Muscle of leg (tissue), 11 donors: ENCODE data around the gene OCA2. TPM values are rescaled to one million over a fixed set of nuclear protein-coding genes. Genes with fewer than 3 reads are reported as not detected.
A peak's percentile ranks its signal among the peaks of the same experiment; 100 is the strongest.

Experiments used
- DNase-seq: peaks from one replicate; pipeline ENCODE4 v3.0.0; 2013
- H3K27ac ChIP-seq: one replicate; pipeline ENCODE4 v1.5.1; 2013; ENCODE audit warnings: mild to moderate bottlenecking, low read length, control low read depth
- H3K27me3 ChIP-seq: one replicate; pipeline ENCODE4 v1.6.1; 2013; ENCODE audit warnings: low read length; ENCODE audit not compliant: control insufficient read depth, insufficient read depth
- H3K36me3 ChIP-seq: one replicate; pipeline ENCODE4 v1.6.1; 2013; ENCODE audit warnings: low read length; ENCODE audit not compliant: control insufficient read depth, insufficient read depth
- H3K4me1 ChIP-seq: one replicate; pipeline ENCODE4 v1.6.1; 2013; ENCODE audit warnings: low read length; ENCODE audit not compliant: control insufficient read depth, insufficient read depth
- H3K4me3 ChIP-seq: one replicate; pipeline ENCODE4 v1.5.1; 2013; ENCODE audit warnings: low read length, control low read depth
- H3K9me3 ChIP-seq: replicated peaks from 2 replicates; pipeline ENCODE4 v1.6.1; 2013; ENCODE audit warnings: low read depth, low read length; ENCODE audit not compliant: control insufficient read depth
- WGBS: methylation state at CpG from one replicate; pipeline ENCODE4 v1.1.5; 2013; ENCODE audit warnings: missing lambda C conversion rate; ENCODE audit not compliant: insufficient coverage; 5-methylcytosine and 5-hydroxymethylcytosine counted together
- polyA plus RNA-seq, 8 donors: library from polyadenylated mRNA; unstranded; fragments of 120-200 nt; gene quantifications; one replicate each; pipeline versions ENCODE4 v1.2.1 to v1.2.3, GENCODE V29; 2013; ENCODE audit warnings: inconsistent platforms in 1 of 8, low replicate concordance in 1 of 8; ENCODE audit not compliant: insufficient read length in 8 of 8, insufficient read depth in 1 of 8
- total RNA-seq: library from RNA; stranded (reverse); fragments of 120-200 nt; gene quantifications from one replicate; pipeline ENCODE4 v1.2.4, GENCODE V29; 2013

The OCA2 gene
- total and polyA plus RNA-seq, 9 donors: 1.9 to 5.3 (median 3.6) TPM

DNA sequence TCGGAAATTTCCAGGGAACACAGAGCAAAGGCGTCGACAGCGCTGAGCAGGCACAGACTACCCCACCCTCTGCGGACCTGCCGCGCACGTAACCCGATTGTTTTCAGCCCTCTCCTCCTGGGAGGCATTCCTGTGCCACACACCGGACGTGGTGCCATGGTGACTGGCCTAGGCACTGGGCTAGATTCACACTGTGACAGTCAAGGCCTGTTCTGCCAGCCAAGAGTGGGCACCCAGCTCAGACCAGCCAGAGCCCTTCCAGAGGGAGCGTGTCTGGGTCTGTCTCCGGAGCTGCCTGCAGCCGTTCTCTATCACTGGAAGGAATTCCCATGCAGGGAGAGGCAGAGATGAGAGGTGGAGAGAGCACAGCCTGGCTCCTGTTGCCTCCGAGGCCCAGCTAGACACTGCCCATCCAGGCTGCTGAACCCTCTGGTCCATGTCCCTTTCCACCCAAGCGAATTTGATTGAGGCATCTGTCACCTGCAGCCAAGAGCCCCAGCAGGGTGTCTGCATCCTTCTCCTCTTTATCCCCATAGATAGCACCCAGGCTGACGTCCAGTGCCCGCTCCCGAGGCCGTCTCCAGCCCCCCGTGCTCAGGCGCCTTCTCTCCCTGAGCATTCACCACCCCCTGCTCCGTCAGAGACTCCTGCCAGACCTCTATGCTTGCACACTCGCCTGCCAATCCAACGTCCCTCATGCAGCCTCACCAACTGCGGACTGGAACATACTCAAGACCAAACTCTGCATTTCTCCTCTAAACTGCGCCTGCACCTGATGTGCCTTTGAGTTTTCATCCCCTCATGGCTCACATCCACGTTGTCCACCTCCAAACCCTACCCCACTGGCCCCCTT is 267.5 kb downstream of the OCA2 start:
- Histone ChIP-seq H3K9me3 (no peaks in the 10 kb centered on the region), H3K4me1 (no peaks in the 10 kb centered on the region), H3K36me3 (no peaks in the 10 kb centered on the region), H3K27ac (no peak overlapping the region), H3K4me3 (no peak overlapping the region), H3K27me3 (no peaks in the 10 kb centered on the region)
- no peak for DNase-seq
- 85% methylated on average over 27 of the region's 28 CpGs for WGBS

DNA sequence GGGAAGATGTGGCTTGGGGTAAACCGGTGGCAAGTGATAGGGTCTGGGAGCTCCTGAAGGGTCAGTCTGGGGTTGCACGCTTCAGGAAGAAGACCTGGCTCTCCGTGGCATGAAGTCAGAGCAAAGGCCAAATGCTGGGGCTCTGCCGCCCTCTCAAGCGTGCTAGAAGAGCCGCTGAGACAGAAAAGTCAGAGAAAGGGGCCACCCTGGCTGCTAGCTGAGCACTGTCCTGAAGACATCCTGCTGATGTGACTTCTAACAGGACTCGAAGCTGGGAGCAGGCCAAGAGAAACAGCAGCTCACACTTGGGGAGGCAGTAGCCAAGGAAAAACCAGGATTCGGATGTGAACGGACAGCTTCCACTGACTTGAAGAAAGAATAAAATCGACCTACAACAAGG is 270.4 kb downstream of the OCA2 start:
- H3K4me1 ChIP-seq: no peaks in the 10 kb centered on the region
- peak; percentile 23 for DNase-seq
- no peaks in the 10 kb centered on the region for H3K36me3 ChIP-seq
- H3K27ac ChIP-seq: no peak overlapping the region
- 66% methylated on average over 10 of the region's 10 CpGs for WGBS
- H3K9me3 ChIP-seq: no peaks in the 10 kb centered on the region
- H3K4me3 ChIP-seq: no peak overlapping the region
- no peaks in the 10 kb centered on the region for H3K27me3 ChIP-seq

DNA sequence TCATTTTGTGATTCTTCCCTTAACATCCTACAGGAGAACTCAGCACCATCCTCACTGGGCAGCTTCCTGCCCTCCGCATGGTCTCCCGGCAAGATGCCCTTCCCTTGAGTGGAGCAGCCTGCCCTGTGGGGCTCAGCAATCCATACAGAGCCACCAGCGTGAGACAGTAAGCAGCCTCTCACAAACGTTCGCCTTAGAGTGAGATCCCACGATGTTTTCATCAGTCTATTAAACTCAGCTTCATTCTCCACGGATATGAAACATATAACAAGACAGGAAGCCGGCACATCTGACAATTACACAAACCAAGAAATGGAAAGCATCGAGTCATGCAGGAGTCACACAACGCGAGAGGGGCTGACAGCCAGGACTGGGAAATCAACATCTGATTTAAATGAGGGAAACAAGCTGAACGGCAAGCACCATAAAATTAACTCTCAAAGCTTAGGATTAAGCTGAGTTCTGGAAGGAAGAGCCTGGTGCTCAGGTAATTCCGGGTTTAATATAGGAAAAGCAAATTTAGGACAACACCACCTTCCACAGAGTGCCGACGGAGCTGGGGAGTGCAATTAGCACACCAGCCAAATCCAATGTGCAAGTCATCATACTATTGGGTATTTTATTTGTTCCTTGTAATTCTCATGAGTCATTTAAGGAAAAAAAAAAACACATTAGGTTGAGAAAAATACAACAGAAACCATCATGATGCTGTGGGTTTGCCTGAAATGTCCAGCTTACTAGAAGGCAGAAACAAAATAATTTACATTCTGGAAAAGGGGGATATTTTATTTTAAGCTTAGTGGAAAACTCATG is 272.0 kb downstream of the OCA2 start:
- DNase-seq: peak; percentile 87
- Histone ChIP-seq H3K36me3 (no peaks in the 10 kb centered on the region), H3K27ac (no peak overlapping the region), H3K4me3 (no peak overlapping the region), H3K4me1 (no peaks in the 10 kb centered on the region), H3K27me3 (no peaks in the 10 kb centered on the region), H3K9me3 (no peaks in the 10 kb centered on the region)
- 26% methylated on average over 10 of the region's 15 CpGs for WGBS

DNA sequence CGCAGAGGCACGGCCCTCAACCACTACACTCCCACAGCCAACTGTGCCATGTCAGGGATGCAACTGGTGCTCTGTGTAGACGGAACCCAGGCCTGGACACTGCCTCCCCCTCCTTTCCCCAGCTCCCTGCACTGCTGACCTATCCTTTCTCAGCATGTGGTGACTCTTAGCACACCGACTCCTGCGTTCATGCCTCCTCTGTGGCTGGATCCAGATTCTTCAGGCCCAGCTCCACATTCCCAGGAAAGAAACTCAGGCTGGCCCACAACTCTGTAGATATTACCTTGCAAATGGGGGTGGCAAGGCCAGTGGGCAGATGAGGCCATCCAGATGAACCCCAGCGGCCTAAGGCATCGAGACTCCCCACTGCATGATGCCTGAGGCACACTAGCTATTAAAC is 272.7 kb downstream of the OCA2 start:
- Histone ChIP-seq H3K4me3 (no peak overlapping the region), H3K36me3 (no peaks in the 10 kb centered on the region), H3K9me3 (no peaks in the 10 kb centered on the region), H3K27me3 (no peaks in the 10 kb centered on the region), H3K27ac (no peak overlapping the region), H3K4me1 (no peaks in the 10 kb centered on the region)
- DNase-seq: no peak
- WGBS: 44% methylated on average over 7 of the region's 7 CpGs

DNA sequence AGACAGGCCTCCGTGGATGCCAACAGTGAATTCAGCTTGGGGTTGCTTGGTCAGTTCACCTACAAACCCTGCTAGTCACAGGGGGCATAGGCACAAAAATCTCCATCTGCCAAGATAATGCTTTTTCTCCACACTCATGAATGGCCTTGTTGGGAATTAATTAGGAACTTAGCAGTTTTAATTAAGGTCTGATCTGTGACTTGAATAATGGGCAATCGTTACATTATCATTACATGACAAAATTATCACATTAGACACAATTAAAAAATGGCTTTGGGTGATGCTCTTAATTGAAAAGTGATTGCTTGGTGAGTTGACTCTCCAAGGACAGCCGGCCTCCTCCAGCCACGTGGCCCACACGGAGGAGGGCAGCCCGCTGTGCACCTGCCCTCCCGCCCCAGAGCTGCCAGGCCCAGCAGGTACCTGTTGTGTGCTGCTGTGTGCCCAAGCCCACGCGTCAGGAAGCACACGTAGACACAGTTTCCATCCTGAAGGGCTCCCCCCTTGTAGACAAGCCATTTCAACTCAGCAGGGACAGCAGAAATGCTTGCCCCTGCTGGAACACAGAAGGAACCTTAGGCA is 274.2 kb downstream of the OCA2 start:
- Histone ChIP-seq H3K9me3 (no peaks in the 10 kb centered on the region), H3K27me3 (no peaks in the 10 kb centered on the region), H3K36me3 (no peaks in the 10 kb centered on the region), H3K4me3 (no peak overlapping the region), H3K27ac (no peak overlapping the region), H3K4me1 (no peaks in the 10 kb centered on the region)
- 67% methylated on average over 8 of the region's 10 CpGs for WGBS
- no peak for DNase-seq

DNA sequence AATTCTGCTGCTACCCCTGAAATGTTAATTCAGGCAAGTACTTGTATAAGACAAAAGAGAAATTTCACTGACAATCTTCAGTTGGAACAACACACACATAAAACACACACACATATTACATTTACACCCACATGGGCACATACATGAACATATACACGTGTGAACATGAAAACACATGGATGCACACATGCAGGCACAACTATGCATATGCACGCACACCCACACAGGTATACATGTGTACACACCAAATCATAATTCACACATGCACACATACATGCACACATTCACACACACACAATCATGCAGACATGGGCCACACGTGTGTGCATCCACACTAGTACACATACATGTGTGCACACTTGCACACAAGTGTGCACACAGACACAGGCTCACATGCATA is 277.8 kb downstream of the OCA2 start:
- 46% methylated on average over 2 of the region's 3 CpGs for WGBS
- no peak for DNase-seq
- Histone ChIP-seq H3K4me1 (no peaks in the 10 kb centered on the region), H3K9me3 (peaks cover 5% of the 10 kb centered on the region), H3K27me3 (no peaks in the 10 kb centered on the region), H3K36me3 (no peaks in the 10 kb centered on the region), H3K4me3 (no peak overlapping the region), H3K27ac (no peak overlapping the region)

DNA sequence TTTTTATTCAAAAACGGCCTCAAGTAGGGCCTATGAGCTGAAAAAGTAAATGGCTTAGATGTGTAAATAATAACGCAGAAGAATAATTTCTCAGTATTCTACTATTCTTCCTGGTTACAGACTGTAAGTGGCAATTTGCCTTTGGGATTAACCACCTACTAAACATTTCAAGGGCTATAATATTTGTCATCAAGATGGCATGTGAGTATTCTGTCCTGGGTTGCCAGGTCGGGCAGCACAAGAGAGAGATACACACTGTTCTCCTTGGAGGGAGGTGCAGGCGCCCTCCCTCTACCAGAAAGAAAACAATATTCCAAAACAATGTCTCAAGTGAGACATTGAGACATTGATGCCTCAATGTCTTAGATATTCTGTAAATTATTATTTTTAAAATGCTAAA is 278.4 kb downstream of the OCA2 start:
- Histone ChIP-seq H3K9me3 (peaks cover 5% of the 10 kb centered on the region), H3K4me1 (no peaks in the 10 kb centered on the region), H3K4me3 (no peak overlapping the region), H3K27me3 (no peaks in the 10 kb centered on the region), H3K27ac (no peak overlapping the region), H3K36me3 (no peaks in the 10 kb centered on the region)
- DNase-seq: no peak
- no CpG with 5 or more reads among the region's 4 CpGs for WGBS

DNA sequence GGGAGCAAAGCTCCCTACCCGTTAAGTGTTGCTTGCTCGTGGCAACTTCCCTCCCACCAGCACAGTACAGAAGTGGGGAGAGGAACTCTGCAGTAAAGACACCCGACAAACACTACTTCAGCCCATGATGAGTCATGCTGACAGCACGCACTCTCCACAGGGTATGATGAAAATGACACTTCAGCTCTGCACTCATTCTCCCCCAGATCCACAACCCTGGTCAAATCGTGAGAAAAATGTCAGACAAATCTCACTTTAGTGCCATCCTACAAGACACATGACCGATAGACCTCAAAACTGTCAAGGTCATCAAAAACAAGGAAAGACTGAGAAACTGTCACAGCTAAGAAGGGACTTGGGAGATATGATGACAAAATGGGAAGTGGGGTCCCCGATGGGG is 278.9 kb downstream of the OCA2 start:
- 61% methylated on average over 3 of the region's 7 CpGs for WGBS
- no peak overlapping the region for H3K4me3 ChIP-seq
- H3K27ac ChIP-seq: no peak overlapping the region
- no peaks in the 10 kb centered on the region for H3K36me3 ChIP-seq
- no peak for DNase-seq
- H3K27me3 ChIP-seq: no peaks in the 10 kb centered on the region
- peaks cover 5% of the 10 kb centered on the region for H3K9me3 ChIP-seq
- H3K4me1 ChIP-seq: no peaks in the 10 kb centered on the region

DNA sequence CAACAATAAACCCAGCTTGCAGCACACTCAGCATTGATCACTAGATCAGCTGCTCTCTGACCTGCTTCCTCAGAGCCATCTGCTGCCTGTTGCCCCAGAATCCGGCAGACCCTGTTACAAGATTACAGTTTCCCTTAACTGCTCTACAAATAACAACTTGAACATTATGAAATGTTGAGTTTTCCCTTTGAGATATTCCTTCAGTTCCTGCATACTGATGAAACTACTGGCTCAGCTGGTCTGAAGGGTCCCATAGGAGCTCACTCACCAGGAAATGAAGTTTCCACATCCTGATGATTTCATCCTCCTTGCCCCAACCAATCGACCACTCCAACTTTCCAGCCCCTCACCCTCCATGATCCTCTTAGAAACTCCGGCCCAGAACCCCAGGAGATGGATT is 281.9 kb downstream of the OCA2 start:
- Histone ChIP-seq H3K4me1 (peaks cover 3% of the 10 kb centered on the region), H3K27me3 (no peaks in the 10 kb centered on the region), H3K4me3 (no peak overlapping the region), H3K9me3 (peaks cover 5% of the 10 kb centered on the region), H3K36me3 (no peaks in the 10 kb centered on the region), H3K27ac (no peak overlapping the region)
- DNase-seq: no peak
- 23% methylated on average over 2 of the region's 3 CpGs for WGBS

DNA sequence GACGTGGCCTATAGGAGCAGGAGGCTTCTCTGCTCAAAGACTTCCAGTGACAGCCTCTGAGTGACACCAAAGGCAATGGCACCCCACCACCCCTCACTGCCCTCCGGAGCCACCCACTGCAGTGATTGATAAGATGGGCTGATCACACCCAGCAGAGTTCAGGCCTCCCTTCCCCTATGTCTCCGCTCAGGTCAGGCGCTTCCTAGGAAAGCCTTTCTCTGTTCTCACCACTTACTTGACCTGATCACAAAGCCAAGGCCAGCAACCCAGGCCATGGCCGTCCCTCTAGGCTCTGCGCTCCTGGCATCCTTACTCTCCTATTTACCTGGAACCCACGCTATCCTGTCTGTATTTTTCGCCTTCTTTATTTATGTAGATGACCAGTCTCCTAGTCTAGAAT is 282.3 kb downstream of the OCA2 start:
- Histone ChIP-seq H3K4me3 (no peak overlapping the region), H3K4me1 (peaks cover 3% of the 10 kb centered on the region), H3K27me3 (no peaks in the 10 kb centered on the region), H3K36me3 (no peaks in the 10 kb centered on the region), H3K9me3 (peaks cover 5% of the 10 kb centered on the region), H3K27ac (no peak overlapping the region)
- WGBS: 97% methylated on average over 5 of the region's 8 CpGs
- no peak for DNase-seq
